Lower leg skin (tissue), 4 donors: ENCODE data around the gene PRDM15. TPM values are rescaled to one million over a fixed set of nuclear protein-coding genes. Genes with fewer than 3 reads are reported as not detected.

Experiments used
- DNase-seq, 2 donors: peaks; one replicate each; pipeline ENCODE4 v3.0.0-alpha.2; 2019; ENCODE audit warnings: low spot score in 2 of 2
- H3K4me3 ChIP-seq: fragments of 200-600 bp; sonication (generic); 2 replicates; pipeline ENCODE4 v1.5.1; 2017; ENCODE audit warnings: mild to moderate bottlenecking, low read depth; ENCODE audit not compliant: poor library complexity, severe bottlenecking
- POLR2A ChIP-seq, 2 donors: fragments of 450-650 bp; IDR thresholded peaks; one replicate each; pipeline ENCODE4 v1.6.1; 2016 to 2017; ENCODE audit warnings: antibody characterized with exemption in 2 of 2, mild to moderate bottlenecking in 1 of 2, moderate library complexity in 1 of 2
- WGBS, 2 donors: methylation state at CpG; one replicate each; pipeline ENCODE4 v1.1.5; 2018; 5-methylcytosine and 5-hydroxymethylcytosine counted together
- intact Hi-C: fragments of 100-400 bp; cut with DNase I; formaldehyde crosslinking; loops from one replicate; pipeline ENCODE4 v1.15.0; 2023; ENCODE audit warnings: low total_unique reads
- total RNA-seq, 4 donors: library from RNA; depleted of rRNA; stranded (reverse); fragments of >200 nt; gene quantifications; one replicate each; pipeline ENCODE4 v1.1.0, GENCODE V29; 2016
- TF ChIP-seq, protein P1 (sequence below), 3 donors: fragments of 450-650 bp; IDR thresholded peaks; one replicate each; pipeline ENCODE4 v1.5.1; 2016; ENCODE audit warnings: antibody characterized with exemption in 3 of 3, mild to moderate bottlenecking in 3 of 3, moderate library complexity in 2 of 3

Gene PRDM15
- total RNA-seq, 4 donors from 2014 or later, result 4.7 to 26.9 (median 9.1) TPM

DNA sequence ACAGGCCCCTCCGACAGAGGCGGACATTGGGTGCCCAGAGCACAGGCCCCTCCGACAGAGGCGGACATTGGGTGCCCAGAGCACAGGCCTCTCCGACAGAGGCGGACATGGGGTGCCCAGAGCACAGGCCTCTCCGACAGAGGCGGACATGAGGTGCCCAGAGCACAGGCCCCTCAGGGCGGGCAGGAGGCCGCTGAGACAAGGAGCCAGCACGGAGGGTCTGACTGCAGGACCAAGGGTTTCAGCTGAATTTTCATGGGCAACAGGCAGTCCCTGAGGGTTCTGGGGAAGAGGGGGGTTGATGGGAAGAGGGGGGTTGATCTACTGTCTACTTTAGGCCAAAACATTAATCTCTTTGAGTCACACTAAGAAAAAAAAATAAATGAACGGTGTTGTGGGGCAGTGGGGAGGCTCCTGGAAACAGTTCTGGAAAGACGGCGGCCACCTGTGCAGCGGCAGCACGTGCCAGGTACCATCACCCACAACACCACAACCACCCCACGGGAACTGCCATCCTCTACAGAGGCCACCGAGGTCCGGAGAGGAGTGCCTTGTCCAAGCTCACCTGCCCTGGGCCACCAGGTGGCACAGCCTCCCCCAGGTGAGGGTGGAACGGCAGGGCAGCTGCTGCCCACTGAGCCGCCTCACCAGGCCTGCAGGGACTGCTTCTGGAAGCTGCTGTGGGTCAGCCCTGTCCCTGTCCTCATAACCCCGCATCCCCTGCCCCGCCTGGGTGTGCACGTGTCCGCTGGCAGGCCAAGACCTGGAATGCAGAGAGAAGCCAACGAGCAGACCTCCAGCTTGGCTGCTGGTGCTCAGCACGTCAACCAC is 20.5 kb downstream of the PRDM15 start:
- intact Hi-C loops, result loop anchor here (2.0 kb wide), 1 partner anchor 34 kb away; no protein-coding TSS in a partner anchor
- TF ChIP-seq POLR2A (IDR thresholded peaks at IDR 0.05), result no peak
- TF ChIP-seq, protein P1, sequence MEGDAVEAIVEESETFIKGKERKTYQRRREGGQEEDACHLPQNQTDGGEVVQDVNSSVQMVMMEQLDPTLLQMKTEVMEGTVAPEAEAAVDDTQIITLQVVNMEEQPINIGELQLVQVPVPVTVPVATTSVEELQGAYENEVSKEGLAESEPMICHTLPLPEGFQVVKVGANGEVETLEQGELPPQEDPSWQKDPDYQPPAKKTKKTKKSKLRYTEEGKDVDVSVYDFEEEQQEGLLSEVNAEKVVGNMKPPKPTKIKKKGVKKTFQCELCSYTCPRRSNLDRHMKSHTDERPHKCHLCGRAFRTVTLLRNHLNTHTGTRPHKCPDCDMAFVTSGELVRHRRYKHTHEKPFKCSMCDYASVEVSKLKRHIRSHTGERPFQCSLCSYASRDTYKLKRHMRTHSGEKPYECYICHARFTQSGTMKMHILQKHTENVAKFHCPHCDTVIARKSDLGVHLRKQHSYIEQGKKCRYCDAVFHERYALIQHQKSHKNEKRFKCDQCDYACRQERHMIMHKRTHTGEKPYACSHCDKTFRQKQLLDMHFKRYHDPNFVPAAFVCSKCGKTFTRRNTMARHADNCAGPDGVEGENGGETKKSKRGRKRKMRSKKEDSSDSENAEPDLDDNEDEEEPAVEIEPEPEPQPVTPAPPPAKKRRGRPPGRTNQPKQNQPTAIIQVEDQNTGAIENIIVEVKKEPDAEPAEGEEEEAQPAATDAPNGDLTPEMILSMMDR (IDR thresholded peaks at IDR 0.05), result no peak
- no peak for DNase-seq
- H3K4me3 ChIP-seq, result no peak overlapping the region
- whole genome bisulfite sequencing, 2 donors, result 90 to 96% methylated on average over 25 to 27 of the region's 27 CpGs

DNA sequence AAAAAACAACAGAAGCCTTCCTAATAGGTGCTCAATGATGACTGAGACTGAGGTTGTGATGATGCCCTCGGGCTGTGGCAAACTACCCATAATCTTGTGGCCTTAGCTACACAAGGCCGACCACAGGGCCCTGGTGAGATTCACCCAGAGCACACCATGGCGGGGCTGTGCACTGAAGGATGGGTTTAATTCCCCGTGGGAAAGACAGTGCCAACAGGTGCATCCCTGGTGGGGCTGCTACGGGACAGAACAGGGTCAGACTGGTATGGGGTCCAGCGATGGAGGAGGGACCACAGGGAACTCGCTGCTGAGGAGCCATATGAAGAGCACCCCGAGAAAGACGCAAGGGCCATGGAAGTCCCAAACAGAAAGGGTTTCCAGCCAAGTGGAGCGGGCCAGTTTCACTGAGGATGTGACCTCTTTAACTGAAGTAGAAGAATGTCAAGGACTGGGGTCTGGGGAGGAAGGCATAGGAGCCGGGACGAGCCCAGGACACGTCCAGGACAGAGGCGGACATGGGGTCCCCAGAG is 21.3 kb downstream of the PRDM15 start:
- TF ChIP-seq POLR2A (IDR thresholded peaks at IDR 0.05), result no peak
- TF ChIP-seq, protein P1 (IDR thresholded peaks at IDR 0.05), result no peak
- WGBS, 2 donors, result 94 to 97% methylated on average over 14 of the region's 14 CpGs
- DNase-seq, result no peak
- H3K4me3 ChIP-seq, result no peak overlapping the region
- intact Hi-C loops, result loop anchor here (1.0 to 2.0 kb wide), 2 partner anchors 35 to 39 kb away; no protein-coding TSS in a partner anchor

DNA sequence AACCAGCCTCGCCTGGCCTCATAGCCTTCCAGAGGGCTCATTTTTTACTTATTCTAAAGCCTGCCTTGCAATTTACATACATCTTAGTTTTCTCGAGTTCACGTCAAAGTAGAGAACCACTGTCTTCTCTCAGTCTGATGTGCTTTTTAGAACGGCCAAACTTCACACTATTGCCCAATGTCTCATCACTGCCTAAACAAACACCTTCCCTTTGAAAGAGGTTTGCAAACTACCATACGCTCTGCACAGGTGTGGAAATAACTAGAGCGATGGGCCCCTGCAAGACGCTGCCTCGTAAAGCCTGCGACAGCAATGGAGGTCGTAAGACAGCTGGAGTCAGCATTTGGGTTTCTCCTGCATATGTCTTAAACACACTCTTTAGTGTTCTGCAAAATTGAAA is 22.6 kb downstream of the PRDM15 start:
- no peak for TF ChIP-seq POLR2A (IDR thresholded peaks at IDR 0.05)
- TF ChIP-seq, protein P1 (IDR thresholded peaks at IDR 0.05), result no peak
- no peak for DNase-seq
- intact Hi-C loops, result no loop called here
- no peak overlapping the region for H3K4me3 ChIP-seq
- 94 to 96% methylated on average over 10 of the region's 10 CpGs for WGBS, 2 donors

DNA sequence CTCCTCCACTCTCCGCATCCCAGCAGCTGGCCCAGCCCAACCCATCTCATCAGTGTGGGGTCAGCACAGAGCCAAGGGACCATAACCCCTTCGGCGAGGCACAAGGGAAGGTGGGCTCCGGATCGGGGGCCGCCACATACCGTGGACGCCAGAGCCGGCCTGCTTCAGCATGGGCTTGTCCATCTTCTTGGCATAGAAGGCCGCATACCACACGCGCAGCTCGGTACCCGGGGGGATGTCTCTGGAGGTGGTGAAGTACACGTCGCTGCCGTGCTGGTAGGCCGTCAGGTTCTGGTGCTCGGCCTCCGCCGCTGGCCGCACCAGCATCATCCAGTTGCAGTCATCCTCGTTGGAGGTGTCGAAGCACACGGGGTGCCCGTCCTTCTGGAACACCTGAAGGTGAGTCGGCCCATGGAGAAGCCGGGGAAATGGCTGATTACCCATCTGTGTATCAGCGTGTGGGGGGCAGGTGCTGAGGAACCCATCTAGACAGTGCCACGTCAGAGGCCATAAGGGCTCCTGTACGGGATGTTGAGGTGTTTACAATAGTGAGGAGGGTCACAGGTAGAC is 24.6 kb downstream of the PRDM15 start:
- no peak overlapping the region for H3K4me3 ChIP-seq
- 97% methylated on average over 29 to 31 of the region's 31 CpGs for WGBS, 2 donors
- no peak for TF ChIP-seq POLR2A (IDR thresholded peaks at IDR 0.05)
- TF ChIP-seq, protein P1 (IDR thresholded peaks at IDR 0.05), result no peak
- intact Hi-C loops, result no loop called here
- DNase-seq, result no peak

DNA sequence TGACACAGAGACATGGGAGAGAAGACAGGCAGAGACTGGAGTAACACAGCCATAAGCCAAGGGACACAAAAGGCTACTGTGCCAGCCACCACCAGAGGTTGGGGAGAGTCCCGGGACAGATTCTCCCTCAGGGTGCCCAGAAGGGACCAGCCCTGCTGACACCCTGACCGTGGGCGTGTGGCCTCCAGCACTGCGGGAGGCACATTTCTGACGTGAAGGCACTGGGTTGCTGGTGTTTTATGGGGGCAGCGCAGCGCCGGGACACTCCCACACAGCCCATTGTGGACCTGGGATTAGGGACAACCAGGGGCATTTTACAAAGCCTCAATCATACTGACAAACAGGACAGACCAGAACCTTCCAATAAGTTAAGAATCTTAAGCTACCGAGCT is 26.2 kb downstream of the PRDM15 start:
- TF ChIP-seq, protein P1 (IDR thresholded peaks at IDR 0.05), result no peak
- TF ChIP-seq POLR2A (IDR thresholded peaks at IDR 0.05), result no peak
- H3K4me3 ChIP-seq, result no peak overlapping the region
- 83 to 88% methylated on average over 7 to 9 of the region's 9 CpGs for WGBS, 2 donors
- no peak for DNase-seq
- intact Hi-C loops, result no loop called here
